ENCODE measurements around the gene ABHD2.

The ABHD2 gene

GRCh38 chr15:89225588-89225987, 137.3 kb downstream of the ABHD2 start:
- no peaks in the 10 kb centered on the region for H3K4me1 ChIP-seq (ENCODE audit: control insufficient read depth, insufficient read depth, low read length)
- no peaks in the 10 kb centered on the region for H3K36me3 ChIP-seq (ENCODE audit: control insufficient read depth in 2 of 2, insufficient read depth in 1 of 2, low read length in 2 of 2)
- POLR2A ChIA-PET: no interaction called here
- no peak overlapping the region for H3K4me3 ChIP-seq (ENCODE audit: low read depth, low read length)
- no peaks in the 10 kb centered on the region for H3K9me3 ChIP-seq (ENCODE audit: control insufficient read depth, insufficient read depth, low read depth, low read length)
- no peak overlapping the region for H3K27ac ChIP-seq (ENCODE audit: extremely low read depth, low read depth, low read length)
- CTCF ChIA-PET: interaction anchor here (1.2 kb wide), 1 partner anchor 19 kb away, joined by 4 read pairs; no protein-coding TSS in a partner anchor
- TF ChIP-seq ZBTB11 (tag by site-specific recombination; conservative IDR thresholded peaks at IDR 0.05; ENCODE audit: low read depth) (peak; percentile 62), ELK4 (IDR thresholded peaks at IDR 0.05; ENCODE audit: borderline replicate concordance, low read depth, low read length) (no peak), ZNF626 (tag by site-specific recombination; IDR thresholded peaks at IDR 0.05) (no peak), ZNF701 (tag by site-specific recombination; IDR thresholded peaks at IDR 0.05) (no peak), ZNF654 (tag by site-specific recombination; IDR thresholded peaks at IDR 0.05; ENCODE audit: low read depth) (peak; percentile 9; the same call in 1 of the 2 replicates), PRDM6 (tag by site-specific recombination; IDR thresholded peaks at IDR 0.05) (no peak), ZSCAN16 (tag by site-specific recombination; IDR thresholded peaks at IDR 0.05) (no peak), ZNF404 (tag by site-specific recombination; IDR thresholded peaks at IDR 0.05) (peak; percentile 56; the same call in 1 of the 2 replicates), ZNF629 (tag by site-specific recombination; IDR thresholded peaks at IDR 0.05) (0 out of 2 replicates have a peak, but pooled peaks have one; percentile 32), ZNF391 (tag by site-specific recombination; IDR thresholded peaks at IDR 0.05; ENCODE audit: borderline replicate concordance, low read depth) (no peak), ZBTB8A (tag by site-specific recombination; IDR thresholded peaks at IDR 0.05) (peak; percentile 69), ZNF555 (tag by site-specific recombination; conservative IDR thresholded peaks at IDR 0.05) (peak; percentile 68), ZNF114 (tag by site-specific recombination; IDR thresholded peaks at IDR 0.05) (no peak), ZNF221 (tag by site-specific recombination; IDR thresholded peaks at IDR 0.05; ENCODE audit: borderline replicate concordance) (no peak), ZNF16 (tag by site-specific recombination; IDR thresholded peaks at IDR 0.05; ENCODE audit: low read depth) (no peak), ZNF311 (tag by site-specific recombination; IDR thresholded peaks at IDR 0.05; ENCODE audit: borderline replicate concordance) (no peak), ZNF645 (tag by site-specific recombination; IDR thresholded peaks at IDR 0.05) (no peak), ZNF433 (tag by site-specific recombination; IDR thresholded peaks at IDR 0.05; ENCODE audit: low read depth) (peak; percentile 44; the same call in 1 of the 2 replicates), ZNF664 (tag by site-specific recombination; IDR thresholded peaks at IDR 0.05) (no peak), ZSCAN18 (tag by site-specific recombination; IDR thresholded peaks at IDR 0.05) (no peak), ZNF677 (tag by site-specific recombination; IDR thresholded peaks at IDR 0.05) (no peak), ZNF155 (tag by site-specific recombination; IDR thresholded peaks at IDR 0.05) (no peak), ZNF175 (tag by site-specific recombination; IDR thresholded peaks at IDR 0.05) (no peak), ZNF549 (tag by site-specific recombination; IDR thresholded peaks at IDR 0.05) (no peak), ZNF354C (tag by site-specific recombination; IDR thresholded peaks at IDR 0.05; ENCODE audit: borderline replicate concordance, low read depth) (no peak), KLF16 (tag by site-specific recombination; IDR thresholded peaks at IDR 0.05) (no peak), ZNF184 (tag by site-specific recombination; IDR thresholded peaks at IDR 0.05) (no peak), ZNF341 (tag by site-specific recombination; IDR thresholded peaks at IDR 0.05; ENCODE audit: low read depth) (no peak), ZBTB17 (tag by site-specific recombination; IDR thresholded peaks at IDR 0.05) (no peak)

All from HEK293 (cell line).